Smooth muscle cell (in vitro differentiated cells): ENCODE results near the gene DCPS. TPM values are rescaled to one million over a fixed set of nuclear protein-coding genes. Genes with fewer than 3 reads are reported as not detected.
A peak's percentile ranks its signal among the peaks of the same experiment; 100 is the strongest.

Experiments
- DNase-seq: peaks from one replicate; lab custom pipeline; 2025; ENCODE audit not compliant: unreplicated experiment; lab: John Stamatoyannopoulos, UW
- H2AFZ ChIP-seq: fragments of 200-600 bp; sonication (generic); 2 replicates; pipeline ENCODE4 v1.6.0; 2016; ENCODE audit warnings: antibody characterized with exemption, low read depth, mild to moderate bottlenecking
- H3F3A ChIP-seq: fragments of 200-600 bp; sonication (generic); 2 replicates; pipeline ENCODE4 v1.6.0; 2017; ENCODE audit warnings: antibody characterized with exemption, low read depth
- H3K27ac ChIP-seq: fragments of 200-600 bp; sonication (generic); 2 replicates; pipeline ENCODE4 v1.5.1; 2016; ENCODE audit warnings: low read depth, mild to moderate bottlenecking
- H3K27me3 ChIP-seq: fragments of 200-600 bp; sonication (generic); 2 replicates; pipeline ENCODE4 v1.6.1; 2016; ENCODE audit warnings: low read depth, mild to moderate bottlenecking
- H3K36me3 ChIP-seq: fragments of 200-600 bp; sonication (generic); 2 replicates; pipeline ENCODE4 v1.5.1; 2016; ENCODE audit warnings: low read depth
- H3K4me1 ChIP-seq: fragments of 200-600 bp; sonication (generic); 2 replicates; pipeline ENCODE4 v1.5.1; 2016; ENCODE audit warnings: low read depth
- H3K4me2 ChIP-seq: fragments of 200-600 bp; sonication (generic); 2 replicates; pipeline ENCODE4 v1.6.0; 2016; ENCODE audit warnings: mild to moderate bottlenecking
- H3K4me3 ChIP-seq: fragments of 200-600 bp; sonication (generic); 2 replicates; pipeline ENCODE4 v1.5.1; 2016; ENCODE audit warnings: mild to moderate bottlenecking
- H3K79me2 ChIP-seq: fragments of 200-600 bp; sonication (generic); 2 replicates; pipeline ENCODE4 v1.6.0; 2016; ENCODE audit warnings: low read depth, mild to moderate bottlenecking
- H3K9ac ChIP-seq: fragments of 200-600 bp; sonication (generic); 2 replicates; pipeline ENCODE4 v1.6.0; 2016; ENCODE audit warnings: low read depth
- H3K9me3 ChIP-seq: fragments of 200-600 bp; sonication (generic); replicated peaks from 2 replicates; pipeline ENCODE4 v1.5.1; 2016; ENCODE audit warnings: low read depth
- H4K20me1 ChIP-seq: fragments of 200-600 bp; sonication (generic); 2 replicates; pipeline ENCODE4 v1.6.0; 2016; ENCODE audit warnings: low read depth
- CTCF ChIP-seq: fragments of 200-600 bp; sonication (generic); IDR thresholded peaks from 2 replicates; pipeline ENCODE4 v1.5.1; 2017; ENCODE audit warnings: borderline replicate concordance, mild to moderate bottlenecking, antibody characterized with exemption; ENCODE audit not compliant: insufficient read depth, poor library complexity, severe bottlenecking
- WGBS: methylation state at CpG from one replicate; pipeline ENCODE4 v1.1.7; 2016; ENCODE audit warnings: low lambda C conversion rate; 5-methylcytosine and 5-hydroxymethylcytosine counted together
- polyA plus RNA-seq: library from polyadenylated mRNA; unstranded; fragments of >200 nt; fragmentation: Nextera tagmentation; extraction: Ambion mirVana; gene quantifications from 2 replicates; pipeline ENCODE4 v1.2.1, GENCODE V29; 2016
- total RNA-seq: library from RNA; depleted of rRNA; stranded (reverse); fragments of >200 nt; gene quantifications from 2 replicates; pipeline ENCODE4 v1.2.3, GENCODE V29; 2014

Gene DCPS
- total and polyA plus RNA-seq, 2 experiments from 2014 or later = 19.0 to 25.4 TPM

DNA sequence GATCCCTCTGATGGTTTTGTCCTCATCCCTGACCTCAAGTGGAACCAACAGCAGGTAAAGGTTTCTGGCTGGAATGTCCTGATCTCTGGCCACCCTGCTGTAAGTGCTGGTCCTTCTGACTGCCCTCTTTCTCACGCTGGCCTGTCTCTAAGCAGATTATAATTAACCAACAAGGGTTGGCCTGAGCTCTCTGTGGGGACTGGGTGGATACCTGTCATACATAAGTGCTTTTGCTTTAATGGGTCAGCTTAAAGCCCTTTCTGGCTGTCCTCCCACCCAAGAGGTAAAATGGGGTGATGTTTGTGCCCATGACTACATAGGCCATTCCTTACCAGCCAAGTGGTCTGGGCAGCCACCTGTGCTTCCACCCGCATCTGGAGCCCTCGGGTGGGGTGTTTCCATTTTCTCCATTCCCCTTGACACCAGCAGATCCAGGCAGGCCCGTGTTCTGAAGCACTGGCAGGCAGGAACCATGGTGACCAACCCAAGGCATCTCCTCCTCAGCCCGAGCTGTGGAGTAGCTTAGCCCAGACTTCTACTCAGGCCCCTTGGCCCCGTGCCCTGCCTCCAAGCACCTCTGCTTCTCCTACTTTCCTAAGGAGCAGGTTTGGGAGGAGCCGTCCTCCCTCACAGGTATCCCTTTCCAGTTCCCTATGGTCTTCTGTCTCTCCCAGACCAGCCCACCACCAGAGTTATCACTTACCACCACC, 34.6 kb downstream of the DCPS start:
- peaks cover 41% of the 10 kb centered on the region for H3K4me1 ChIP-seq
- no peaks in the 10 kb centered on the region for H3K79me2 ChIP-seq
- H3F3A ChIP-seq = peaks cover 23% of the 10 kb centered on the region
- H3K27me3 ChIP-seq = no peaks in the 10 kb centered on the region
- H3K4me3 ChIP-seq = no peak overlapping the region
- no peak for TF ChIP-seq CTCF
- H3K9me3 ChIP-seq = no peaks in the 10 kb centered on the region
- DNase-seq = no peak
- peak overlapping the region; percentile 81 for H3K27ac ChIP-seq
- no peaks in the 10 kb centered on the region for H4K20me1 ChIP-seq
- 95% methylated on average over 7 of the region's 7 CpGs for WGBS
- H3K4me2 ChIP-seq = no peak overlapping the region
- H3K36me3 ChIP-seq = no peaks in the 10 kb centered on the region
- H3K9ac ChIP-seq = no peak overlapping the region
- no peak overlapping the region for H2AFZ ChIP-seq

- no peak overlapping the region for H2AFZ ChIP-seq
- H3K79me2 ChIP-seq = no peaks in the 10 kb centered on the region
- peaks cover 41% of the 10 kb centered on the region for H3K4me1 ChIP-seq
- H3K4me2 ChIP-seq = no peak overlapping the region
- no peak for DNase-seq
- no peak for TF ChIP-seq CTCF
- no peaks in the 10 kb centered on the region for H3K36me3 ChIP-seq
- no peaks in the 10 kb centered on the region for H3K27me3 ChIP-seq
- peaks cover 23% of the 10 kb centered on the region for H3F3A ChIP-seq
- H3K9me3 ChIP-seq = no peaks in the 10 kb centered on the region
- H3K4me3 ChIP-seq = no peak overlapping the region
- H3K27ac ChIP-seq = peak overlapping the region; percentile 81
- no peak overlapping the region for H3K9ac ChIP-seq
- WGBS = 82% methylated on average over 15 of the region's 15 CpGs
- no peaks in the 10 kb centered on the region for H4K20me1 ChIP-seq
Observed at GRCh38 chr11:126339073-126339862, 35.4 kb downstream of the DCPS start.

DNA sequence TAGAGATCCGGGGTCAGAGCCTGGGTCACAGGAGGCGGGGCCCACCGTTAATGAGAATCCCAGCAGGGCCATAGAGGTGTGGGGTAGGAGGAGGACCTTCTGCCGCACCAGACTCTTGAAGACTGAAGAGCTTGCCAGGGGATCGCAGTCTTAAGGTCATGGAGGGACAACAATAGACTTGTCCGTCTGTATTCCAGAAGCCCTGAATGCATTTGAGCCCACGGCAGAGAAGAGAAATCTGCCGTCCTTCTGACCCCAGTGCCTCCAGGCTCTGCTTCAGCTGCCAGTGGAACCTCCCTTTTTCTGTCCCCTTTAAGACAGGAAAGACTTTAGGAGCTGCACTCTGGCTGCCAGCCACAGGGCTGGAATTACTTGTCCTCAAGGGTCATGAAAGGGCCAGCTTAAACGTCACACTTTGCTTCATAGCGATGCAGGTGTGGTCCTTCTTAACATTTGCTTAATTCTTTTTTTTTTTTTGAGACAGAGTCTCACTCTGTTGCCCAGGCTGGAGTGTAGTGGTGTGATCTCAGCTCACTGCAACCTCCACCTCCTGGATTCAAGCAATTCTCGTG, 36.1 kb downstream of the DCPS start:
- WGBS = 71% methylated on average over 11 of the region's 11 CpGs
- Histone ChIP-seq H3K79me2 (no peaks in the 10 kb centered on the region), H3K27ac (peak overlapping the region; percentile 81), H3K9me3 (no peaks in the 10 kb centered on the region), H3F3A (peaks cover 21% of the 10 kb centered on the region), H4K20me1 (no peaks in the 10 kb centered on the region), H2AFZ (no peak overlapping the region), H3K4me3 (no peak overlapping the region), H3K9ac (no peak overlapping the region), H3K27me3 (no peaks in the 10 kb centered on the region), H3K4me2 (no peak overlapping the region), H3K36me3 (no peaks in the 10 kb centered on the region), H3K4me1 (peaks cover 39% of the 10 kb centered on the region)
- no peak for DNase-seq
- no peak for TF ChIP-seq CTCF
